HG02938 (cell line): ENCODE data around the gene XYLT1.

ENCODE experiments used
- ATAC-seq: cut with Tn5 transposase; IDR thresholded peaks from one replicate; pipeline ENCODE4 v1.9.1; 2021; ENCODE audit warnings: mild to moderate bottlenecking, moderate library complexity; ENCODE audit not compliant: unreplicated experiment

XYLT1 gene

DNA sequence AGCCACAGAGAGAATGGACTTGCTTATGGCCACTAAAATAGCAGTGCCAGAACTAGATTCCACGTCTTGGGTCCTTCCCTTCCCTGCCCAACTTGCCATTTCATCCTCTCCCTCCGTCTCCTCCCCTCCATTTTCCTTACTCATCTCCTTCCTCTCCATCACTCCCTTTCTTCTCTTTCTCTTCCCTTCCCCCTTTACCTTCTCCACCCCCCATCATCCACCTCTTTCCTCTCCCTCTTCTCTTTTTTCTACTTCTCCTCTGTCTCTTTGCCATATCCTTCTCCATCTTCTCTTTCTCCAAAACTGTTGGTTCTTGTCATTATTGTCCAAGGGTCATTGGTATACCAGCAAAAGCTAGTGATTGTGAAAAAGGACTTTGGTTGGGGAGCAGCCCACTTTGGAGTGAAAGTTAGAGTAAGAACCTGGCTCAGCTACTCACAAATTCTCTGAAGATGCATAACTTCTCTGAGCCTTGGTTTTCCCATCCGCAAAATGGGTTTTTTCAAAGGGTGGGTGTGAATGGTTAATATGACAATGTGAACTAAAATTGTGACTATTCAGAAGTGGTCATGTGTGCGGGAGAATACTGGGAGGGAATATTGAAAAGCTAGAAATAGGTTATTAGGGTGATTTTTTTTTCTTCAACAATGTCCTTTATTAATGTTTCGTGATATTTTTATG is 393.8 kb downstream of the XYLT1 start:
- no peak for ATAC-seq

DNA sequence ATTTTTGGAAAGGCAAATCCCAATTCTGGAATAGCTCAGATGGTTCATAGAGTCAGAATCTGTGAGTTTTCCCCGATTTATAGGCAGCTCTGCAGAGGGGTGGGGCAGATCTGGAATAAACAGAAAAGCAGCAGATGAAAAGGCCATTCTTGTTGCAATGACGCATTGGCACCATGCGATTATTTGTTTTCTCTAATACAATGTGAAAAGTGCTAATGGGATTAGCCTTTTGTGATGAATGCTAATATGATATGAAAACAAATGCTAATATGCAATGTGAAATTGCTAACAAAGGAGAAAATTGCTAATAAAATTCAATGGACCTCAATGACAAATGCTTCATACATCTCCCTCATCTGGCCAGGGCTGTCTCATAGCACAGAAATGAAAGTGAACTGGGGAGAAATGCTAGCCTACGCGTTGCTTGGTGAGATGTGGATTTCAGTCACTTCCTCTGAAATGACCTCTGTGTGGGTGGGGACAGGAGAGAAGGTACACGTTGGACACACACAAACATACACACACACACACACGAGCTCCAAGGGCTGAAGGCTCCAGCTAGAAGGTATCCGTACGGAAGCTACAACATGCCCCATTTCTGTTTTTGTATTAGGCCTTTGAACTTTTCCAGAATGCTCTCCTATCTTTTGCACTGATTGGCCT is 394.5 kb downstream of the XYLT1 start:
- ATAC-seq = no peak

DNA sequence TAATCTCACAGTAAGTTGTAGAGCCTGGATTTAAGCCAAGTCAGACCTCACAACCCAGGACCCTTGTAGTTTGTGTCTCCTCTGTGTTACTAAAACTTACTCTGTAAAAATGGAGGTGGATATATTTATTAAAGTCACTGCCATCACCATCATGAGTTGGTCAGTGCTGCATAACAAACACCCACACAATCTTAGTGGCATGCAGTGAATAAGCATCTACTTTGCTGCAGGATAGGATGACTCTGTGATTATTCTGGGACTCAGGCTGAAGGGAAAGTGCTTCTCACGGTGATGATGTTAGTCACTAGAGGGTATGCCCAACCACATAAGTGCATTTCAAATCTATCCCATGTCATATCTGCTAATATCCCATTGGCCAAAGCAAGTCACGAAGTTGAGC is 398.7 kb downstream of the XYLT1 start:
- no peak for ATAC-seq

DNA sequence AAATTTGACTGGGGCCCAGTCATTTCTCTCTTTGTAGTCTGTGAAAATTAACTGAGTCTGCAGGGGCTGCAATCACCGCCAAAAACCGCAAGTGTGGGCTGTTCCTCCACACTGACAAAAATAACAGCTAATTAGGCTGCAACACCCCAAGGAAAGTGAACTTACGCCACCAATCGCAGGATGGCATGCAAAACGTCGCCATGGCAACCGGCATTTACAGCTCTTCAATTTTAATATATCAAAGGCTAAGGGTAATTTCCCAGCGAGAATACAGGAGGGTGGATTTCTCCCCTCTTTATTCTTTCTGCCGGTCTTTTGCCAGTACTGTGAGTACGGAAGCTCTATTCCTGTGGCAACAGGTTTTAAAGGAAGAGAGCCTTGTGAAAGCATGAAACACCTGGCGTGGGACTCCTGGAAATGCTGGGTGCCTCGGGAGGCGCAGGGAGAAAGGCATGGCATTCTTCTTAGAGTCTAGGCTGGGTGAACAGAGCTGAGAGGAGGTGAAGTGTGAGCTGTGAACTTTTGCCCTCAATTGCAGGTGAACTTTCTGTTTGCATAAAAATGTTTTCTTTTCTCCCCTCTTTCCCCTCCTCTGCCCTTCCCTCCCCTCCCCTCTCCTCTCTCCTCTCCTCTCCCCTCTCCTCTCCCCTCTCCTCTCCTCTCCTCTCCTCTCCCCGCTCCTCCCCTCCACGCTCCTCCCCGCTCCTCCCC is 399.7 kb downstream of the XYLT1 start:
- ATAC-seq = peak; percentile 73

DNA sequence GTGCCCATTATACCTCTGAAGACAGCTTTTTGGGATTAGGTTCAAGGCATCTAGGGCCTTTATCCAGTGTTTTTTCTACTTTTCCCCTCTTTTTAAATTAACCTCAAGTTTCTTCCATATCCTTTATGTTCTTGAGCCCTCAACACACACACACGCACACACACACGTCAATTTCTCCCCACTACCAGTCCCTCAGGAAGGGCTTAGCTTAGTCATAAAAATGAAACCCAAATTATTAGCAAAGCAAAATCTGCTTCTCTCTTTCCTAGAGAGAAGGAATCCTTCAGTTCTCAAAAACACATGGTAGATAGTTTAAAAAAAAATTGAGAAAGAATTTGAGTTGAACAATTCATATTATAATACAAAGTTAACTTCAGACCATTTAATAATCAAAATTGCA is 401.1 kb downstream of the XYLT1 start:
- no peak for ATAC-seq

DNA sequence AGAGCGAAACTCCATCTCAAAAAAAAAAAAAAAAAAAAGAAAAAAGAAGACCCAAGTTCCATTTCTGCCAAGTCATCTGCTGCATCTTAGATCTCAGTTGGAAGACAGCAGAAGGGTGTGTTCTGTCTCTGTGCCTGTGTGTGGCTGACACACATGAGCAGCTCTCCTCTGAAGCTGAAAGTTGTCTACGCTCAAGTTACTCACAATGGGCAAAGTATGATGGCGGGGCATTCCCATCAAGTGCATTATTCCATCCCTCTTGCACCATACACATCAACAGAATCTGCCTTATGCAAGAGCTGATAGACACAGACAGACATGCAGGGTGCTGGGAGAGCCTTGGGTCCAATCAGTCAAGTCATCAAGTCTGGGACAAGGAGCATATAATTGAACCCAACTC is 402.2 kb downstream of the XYLT1 start:
- no peak for ATAC-seq

DNA sequence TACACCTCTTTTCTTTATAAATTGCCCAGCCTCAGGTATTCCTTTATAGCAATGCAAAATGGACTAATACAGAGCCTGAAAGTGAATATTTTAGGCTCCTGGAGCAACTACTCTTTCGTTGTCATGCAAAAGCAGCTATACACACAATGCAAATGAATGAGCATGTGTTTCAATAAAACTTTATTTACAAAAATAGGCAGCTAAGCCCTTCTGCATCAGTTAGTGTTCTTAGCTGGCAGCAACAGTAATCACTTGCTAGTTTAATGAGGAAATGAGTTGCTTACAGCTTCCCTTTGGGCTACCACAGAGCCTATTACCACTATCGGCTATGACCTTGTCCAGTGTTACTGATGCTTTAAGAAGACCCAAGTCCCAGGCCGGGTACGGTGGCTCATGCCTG is 402.9 kb downstream of the XYLT1 start:
- no peak for ATAC-seq

DNA sequence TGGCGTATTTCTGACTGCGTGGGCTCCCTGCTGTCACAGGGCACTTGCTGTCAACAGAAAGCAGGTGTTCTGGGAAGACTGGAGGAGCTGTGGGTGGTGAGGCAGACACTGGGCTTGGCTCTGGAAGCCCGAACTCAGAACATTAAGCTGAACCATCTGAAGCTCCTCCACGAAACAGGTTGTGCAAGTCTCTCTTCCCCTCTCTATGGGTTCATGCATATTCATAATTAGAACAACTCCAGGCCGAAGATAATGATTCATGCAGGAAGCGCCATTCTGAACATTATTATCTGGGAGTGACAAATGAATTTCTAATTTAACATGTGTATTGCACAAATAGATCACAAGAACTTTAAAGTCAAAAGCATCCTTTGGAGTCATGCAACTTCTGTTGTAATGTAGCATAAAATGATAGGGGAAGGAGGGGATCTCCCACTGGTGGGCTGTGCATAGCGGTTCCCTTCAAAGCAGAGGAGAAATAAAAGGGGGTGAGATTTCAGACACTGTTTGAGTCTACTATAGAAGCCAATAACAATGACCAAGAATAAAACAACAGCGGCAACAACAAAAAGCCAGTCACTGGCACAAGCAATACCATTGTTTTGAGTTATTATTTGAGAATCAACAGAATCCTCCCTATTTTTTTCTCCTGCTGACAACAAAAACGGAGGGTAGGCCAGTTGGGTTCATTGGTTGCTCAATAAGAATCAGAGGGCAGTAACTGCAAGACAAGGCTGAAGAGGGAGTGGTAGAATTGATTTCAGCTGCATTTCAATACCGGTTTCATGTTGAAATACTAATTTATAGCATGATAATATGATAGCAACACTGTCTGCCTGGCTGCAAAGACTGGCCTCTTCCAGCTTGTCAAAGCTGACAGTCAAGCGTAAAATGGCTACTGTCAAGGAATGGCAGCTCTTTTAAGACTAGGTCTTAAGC is 407.3 kb downstream of the XYLT1 start:
- no peak for ATAC-seq

DNA sequence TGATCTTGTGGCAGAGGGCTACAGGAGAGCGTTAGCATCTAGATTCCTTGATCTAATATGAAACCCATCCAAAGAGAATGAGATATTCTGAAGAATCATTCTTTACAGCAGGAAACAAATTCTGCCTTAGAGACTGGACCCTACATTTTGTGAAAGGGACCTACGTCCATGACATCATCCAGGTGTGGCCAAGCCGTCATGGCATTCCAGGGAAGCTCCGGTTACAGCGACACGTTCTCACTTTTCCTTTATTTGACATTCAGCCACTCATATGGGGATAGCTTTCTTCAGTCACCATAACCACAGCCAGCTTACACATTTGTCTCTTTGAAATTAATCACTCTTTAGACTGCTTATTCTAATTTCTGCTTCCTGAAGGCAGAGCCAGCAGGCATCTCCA is 408.1 kb downstream of the XYLT1 start:
- no peak for ATAC-seq

DNA sequence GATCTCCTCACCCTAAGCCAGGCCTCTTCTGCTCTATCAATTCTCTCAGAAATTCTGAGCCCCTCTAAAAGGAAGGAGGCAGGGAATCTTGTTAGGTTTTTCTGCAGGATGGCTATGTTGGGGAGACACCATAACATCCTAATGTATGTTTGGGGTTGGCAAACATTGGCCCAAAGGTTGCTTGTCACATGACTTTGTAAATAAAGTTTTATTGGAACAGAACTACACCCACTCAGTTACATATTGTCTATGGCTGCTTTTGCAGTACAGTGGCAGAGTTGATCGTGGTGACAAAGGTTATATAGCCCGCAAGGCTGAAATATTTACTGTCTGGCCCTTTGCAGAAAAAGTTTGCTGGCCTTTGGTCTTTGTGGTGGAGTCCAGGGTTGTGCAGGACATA is 409.4 kb downstream of the XYLT1 start:
- no peak for ATAC-seq

DNA sequence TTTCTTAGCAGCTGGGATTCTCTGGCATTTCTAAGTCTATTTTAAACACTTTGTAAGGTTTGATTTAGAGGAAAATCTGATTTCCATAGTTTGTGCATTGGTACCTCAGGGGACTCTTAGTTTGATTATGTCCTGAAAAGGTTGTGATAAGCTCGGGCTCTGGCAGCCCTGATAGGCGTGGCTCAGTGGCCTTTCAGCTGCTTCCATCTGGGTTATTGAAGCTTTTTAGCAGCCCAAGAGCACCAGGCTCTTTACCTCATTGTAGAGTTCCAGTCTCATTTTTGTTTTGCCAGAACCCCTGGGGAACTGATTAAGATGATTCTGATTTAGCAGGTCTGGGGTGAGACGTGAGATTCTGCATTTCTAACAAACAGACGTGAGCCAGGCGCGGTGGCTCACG is 412.3 kb downstream of the XYLT1 start:
- ATAC-seq = no peak

DNA sequence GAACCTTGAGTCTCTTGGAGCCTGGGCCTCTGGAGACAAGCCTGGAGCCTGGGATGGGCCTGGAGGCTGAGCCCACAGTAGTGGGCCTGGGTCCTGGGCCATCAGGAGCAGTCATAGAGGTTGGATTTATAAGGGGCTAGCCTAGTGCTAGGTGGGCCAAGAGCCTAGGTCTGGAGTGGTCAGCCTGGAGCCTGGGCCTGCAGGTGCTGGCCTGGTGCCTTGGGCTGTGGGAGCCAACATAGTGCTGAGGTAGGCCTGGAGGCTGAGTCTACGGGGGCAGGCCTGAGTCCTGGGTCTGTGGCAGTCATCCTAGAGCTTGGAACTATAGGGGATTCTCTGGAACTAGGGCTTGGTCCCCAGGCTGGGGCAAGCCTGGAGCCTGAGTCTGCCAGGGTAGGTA is 414.1 kb downstream of the XYLT1 start:
- ATAC-seq = no peak

DNA sequence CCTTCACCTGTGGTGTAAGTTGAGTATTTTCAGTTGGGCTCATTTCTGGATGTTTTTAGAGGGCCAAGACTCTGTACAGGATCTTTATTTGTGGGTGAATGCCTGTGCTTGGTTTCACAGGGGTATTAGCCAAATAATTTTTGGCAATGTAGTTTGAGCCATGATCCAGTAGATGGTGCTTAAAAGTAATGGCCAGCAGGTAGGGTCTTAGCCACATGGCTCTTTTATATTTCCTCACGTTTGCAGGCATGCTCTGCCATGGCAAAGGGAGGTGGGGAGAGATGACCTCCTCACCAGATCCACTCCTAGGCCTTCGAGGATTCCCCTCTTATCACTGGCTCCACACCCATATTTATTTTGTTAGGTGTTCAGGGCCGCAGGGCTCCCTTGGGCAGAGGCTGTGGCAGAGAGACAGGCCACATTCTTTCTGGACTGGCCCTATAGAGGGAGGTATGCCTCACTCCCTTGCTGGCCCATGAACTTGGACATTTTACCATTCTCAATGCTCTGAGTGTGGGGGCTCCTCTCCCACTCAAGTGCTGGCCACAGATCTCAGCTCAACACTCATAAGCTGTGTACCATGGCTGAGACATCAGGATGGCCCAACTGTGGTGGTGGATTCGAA is 417.1 kb downstream of the XYLT1 start:
- no peak for ATAC-seq
